MCF 10A (cell line): ENCODE results near the gene OR51S1. TPM values are rescaled to one million over a fixed set of nuclear protein-coding genes. Genes with fewer than 3 reads are reported as not detected.

ENCODE experiments used
- BruUV-seq: library from RNA; stranded (reverse); fragments of 400-500 nt; replicated peaks from 2 replicates; lab custom pipeline; 2021; lab: Mats Ljungman, UMichigan
- CTCF ChIA-PET: fragments of 300-600 bp; sonication (Branson Sonifier 250); formaldehyde crosslinking; extraction: SDS; loops from one replicate; lab custom pipeline; 2021; ENCODE audit warnings: antibody characterized with exemption, inconsistent platforms; lab: Yijun Ruan, JAX
- POLR2A ChIA-PET: fragments of 300-600, 350-650 bp; sonication (Branson Sonifier 250); formaldehyde crosslinking; extraction: SDS; loops from one replicate; lab custom pipeline; 2020; ENCODE audit warnings: antibody characterized with exemption, inconsistent platforms; lab: Yijun Ruan, JAX
- DNase-seq: peaks from one replicate; pipeline ENCODE4 v3.0.0-alpha.2; 2018; ENCODE audit not compliant: unreplicated experiment
- H3K27ac Mint-ChIP-seq: one replicate; pipeline ENCODE4 v1.8.0; 2022; ENCODE audit warnings: mild to moderate bottlenecking, low read depth, mixed read lengths; ENCODE audit not compliant: unreplicated experiment
- H3K27me3 Mint-ChIP-seq: one replicate; pipeline ENCODE4 v1.8.0; 2022; ENCODE audit warnings: mixed read lengths; ENCODE audit not compliant: insufficient read depth, unreplicated experiment
- H3K36me3 Mint-ChIP-seq: one replicate; pipeline ENCODE4 v1.8.0; 2022; ENCODE audit warnings: mild to moderate bottlenecking, moderate library complexity, mixed read lengths; ENCODE audit not compliant: insufficient read depth, unreplicated experiment
- H3K4me1 Mint-ChIP-seq: one replicate; pipeline ENCODE4 v1.8.0; 2022; ENCODE audit warnings: mixed read lengths; ENCODE audit not compliant: insufficient read depth, unreplicated experiment
- H3K4me3 Mint-ChIP-seq: one replicate; pipeline ENCODE4 v1.8.0; 2022; ENCODE audit warnings: mild to moderate bottlenecking, moderate library complexity, mixed read lengths; ENCODE audit not compliant: unreplicated experiment
- H3K9me3 Mint-ChIP-seq: one replicate; pipeline ENCODE4 v1.8.0; 2022; ENCODE audit warnings: mixed read lengths; ENCODE audit not compliant: unreplicated experiment
- CTCF ChIP-seq: fragments of 200-600 bp; IDR thresholded peaks from one replicate; pipeline ENCODE4 v1.8.0; 2022; ENCODE audit warnings: antibody characterized with exemption, mild to moderate bottlenecking; ENCODE audit not compliant: unreplicated experiment
- intact Hi-C: fragments of 100-400 bp; cut with micrococcal nuclease; formaldehyde crosslinking; loops from 2 replicates; pipeline ENCODE4 v1.14.1; 2022
- total RNA-seq: library from RNA; stranded (reverse); gene quantifications from 2 replicates; pipeline ENCODE4 v1.2.3, GENCODE V29; 2022

OR51S1 gene
- total RNA-seq, 1 experiment from 2014 or later = not detected

- Mint-ChIP-seq H3K27ac (no peak overlapping the region), H3K36me3 (peaks cover 6% of the 10 kb centered on the region), H3K27me3 (peaks cover 30% of the 10 kb centered on the region), H3K9me3 (peaks cover 8% of the 10 kb centered on the region), H3K4me3 (no peak overlapping the region), H3K4me1 (no peaks in the 10 kb centered on the region)
- CTCF ChIA-PET = no interaction called here
- intact Hi-C loops = no loop called here
- TF ChIP-seq CTCF = no peak
- BruUV-seq = no TSS peak
- POLR2A ChIA-PET = no interaction called here
- DNase-seq = no peak
Measured at GRCh38 chr11:4886186-4886585, 37.2 kb upstream of the OR51S1 start.

- intact Hi-C loops = no loop called here
- POLR2A ChIA-PET = no interaction called here
- Mint-ChIP-seq H3K9me3 (no peaks in the 10 kb centered on the region), H3K4me1 (no peaks in the 10 kb centered on the region), H3K36me3 (no peaks in the 10 kb centered on the region), H3K4me3 (no peak overlapping the region), H3K27me3 (peaks cover 46% of the 10 kb centered on the region), H3K27ac (no peak overlapping the region)
- no peak for DNase-seq
- no peak for TF ChIP-seq CTCF
- BruUV-seq = no TSS peak
- CTCF ChIA-PET = no interaction called here
Measured at GRCh38 chr11:4884361-4884760, 35.4 kb upstream of the OR51S1 start.

- H3K4me3 Mint-ChIP-seq = no peak overlapping the region
- no peaks in the 10 kb centered on the region for H3K9me3 Mint-ChIP-seq
- H3K36me3 Mint-ChIP-seq = no peaks in the 10 kb centered on the region
- CTCF ChIA-PET = no interaction called here
- H3K27ac Mint-ChIP-seq = no peak overlapping the region
- no peak for TF ChIP-seq CTCF
- peaks cover 46% of the 10 kb centered on the region for H3K27me3 Mint-ChIP-seq
- no peak for DNase-seq
- H3K4me1 Mint-ChIP-seq = no peaks in the 10 kb centered on the region
- no TSS peak for BruUV-seq
- POLR2A ChIA-PET = no interaction called here
- intact Hi-C loops = no loop called here
Measured at GRCh38 chr11:4882543-4882942, 33.5 kb upstream of the OR51S1 start.

- Mint-ChIP-seq H3K9me3 (no peaks in the 10 kb centered on the region), H3K27me3 (peaks cover 46% of the 10 kb centered on the region), H3K4me1 (no peaks in the 10 kb centered on the region), H3K36me3 (no peaks in the 10 kb centered on the region), H3K4me3 (no peak within 1 kb of the TSS), H3K27ac (no peak within 1 kb of the TSS)
- no peak for DNase-seq
- intact Hi-C loops = no loop called here
- ChIA-PET POLR2A (interaction anchor here (0.7 kb wide), 1 partner anchor 64 kb away, joined by 3 read pairs; no protein-coding TSS in a partner anchor), CTCF (interaction anchor here (0.6 kb wide), 1 partner anchor 1524 kb away, joined by 4 read pairs; no protein-coding TSS in a partner anchor)
- TF ChIP-seq CTCF = no peak
- no TSS peak for BruUV-seq
Measured at GRCh38 chr11:4881860-4882500, 33.0 kb upstream of the OR51S1 start, which contains the start of gene OR51T1. Gene OR51T1 (plus strand): TSS chr11:4881900. CDS start chr11:4881900, 0 bp downstream.
